ENCODE measurements around the gene ABLIM2.

Gene ABLIM2

DNA sequence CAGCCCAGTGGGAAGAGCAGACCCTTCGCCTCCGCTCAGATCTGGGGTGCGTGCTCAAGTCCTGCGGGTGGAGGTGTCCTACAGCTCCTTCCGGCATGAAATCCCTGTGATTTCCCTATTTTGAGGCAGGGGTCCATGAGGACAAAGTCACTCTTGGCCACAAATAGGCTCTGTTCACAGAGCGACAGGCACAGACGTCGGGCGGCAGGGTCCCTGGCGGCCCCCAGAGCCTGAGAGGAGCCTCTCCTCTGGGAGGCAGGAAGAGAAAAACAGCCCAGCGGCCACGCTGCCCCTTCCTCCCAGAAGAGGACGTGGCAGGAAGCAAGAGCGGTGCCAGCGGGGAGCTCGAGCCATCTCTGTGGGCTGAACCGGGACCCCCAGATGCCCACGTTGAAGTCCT lies 38.7 kb downstream of the ABLIM2 start:
- no peak for DNase-seq (ENCODE audit: low read depth in 2 of 2)

DNA sequence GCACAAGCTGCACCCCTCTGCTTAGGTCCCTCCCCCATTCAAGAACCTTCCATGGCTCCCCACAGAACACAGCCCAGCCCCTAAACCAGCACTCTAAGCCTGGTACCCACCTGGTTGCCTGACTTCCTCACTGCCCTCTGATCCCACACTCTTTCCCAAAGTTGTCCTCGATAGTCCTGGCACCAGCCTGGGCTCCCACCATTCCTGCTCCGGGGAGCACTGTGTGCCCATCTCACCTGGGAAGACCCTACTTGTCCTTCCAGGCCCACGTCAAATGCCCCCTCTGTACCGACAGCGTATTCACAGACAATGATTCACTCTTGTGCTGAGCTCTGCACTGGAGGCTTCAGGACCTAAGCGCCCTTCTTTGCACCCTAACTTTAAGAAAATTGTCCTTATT lies 40.1 kb downstream of the ABLIM2 start:
- DNase-seq (ENCODE audit: low read depth in 2 of 2): no peak

DNA sequence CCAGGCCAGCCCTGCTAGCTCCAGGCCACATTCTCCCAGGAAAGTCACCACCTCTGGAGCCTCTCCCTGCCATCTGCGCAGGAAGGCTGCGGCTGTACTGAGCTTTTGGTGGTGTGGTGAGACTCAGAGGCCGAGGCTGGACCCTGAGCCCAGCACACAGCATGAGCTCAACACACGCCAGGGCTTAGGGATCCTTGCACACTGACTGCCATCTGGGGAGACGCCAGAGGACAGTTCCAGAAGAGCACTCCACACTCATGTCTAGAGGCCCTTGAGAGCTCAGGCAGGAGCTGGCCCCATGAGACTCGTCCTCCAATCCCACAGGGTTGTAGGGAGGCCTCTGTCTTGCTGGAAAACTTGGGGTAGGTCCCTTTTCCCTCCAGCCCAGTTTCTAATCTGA lies 40.6 kb downstream of the ABLIM2 start:
- DNase-seq (ENCODE audit: low read depth in 2 of 2): no peak

DNA sequence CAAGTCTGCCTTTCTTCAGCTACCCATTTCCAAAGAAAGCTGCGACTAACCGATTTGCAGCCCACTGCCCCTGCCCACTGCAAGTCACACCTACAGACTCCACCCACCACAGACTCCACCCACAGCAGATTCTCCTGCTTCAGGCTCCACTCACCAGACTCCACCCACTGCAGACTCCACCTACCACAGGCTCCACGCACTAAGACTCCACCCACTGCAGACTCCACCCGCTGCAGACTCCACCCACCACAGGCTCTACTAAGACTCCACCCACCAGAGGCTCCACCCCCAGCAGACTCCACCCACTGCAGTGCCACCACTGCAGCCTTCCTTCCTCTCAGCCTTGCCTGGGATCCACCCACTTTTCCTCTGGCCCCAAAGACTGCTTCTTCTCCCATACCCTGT lies 41.3 kb downstream of the ABLIM2 start:
- peak; percentile 13 to 49 for DNase-seq (ENCODE audit: low read depth in 2 of 2)

DNA sequence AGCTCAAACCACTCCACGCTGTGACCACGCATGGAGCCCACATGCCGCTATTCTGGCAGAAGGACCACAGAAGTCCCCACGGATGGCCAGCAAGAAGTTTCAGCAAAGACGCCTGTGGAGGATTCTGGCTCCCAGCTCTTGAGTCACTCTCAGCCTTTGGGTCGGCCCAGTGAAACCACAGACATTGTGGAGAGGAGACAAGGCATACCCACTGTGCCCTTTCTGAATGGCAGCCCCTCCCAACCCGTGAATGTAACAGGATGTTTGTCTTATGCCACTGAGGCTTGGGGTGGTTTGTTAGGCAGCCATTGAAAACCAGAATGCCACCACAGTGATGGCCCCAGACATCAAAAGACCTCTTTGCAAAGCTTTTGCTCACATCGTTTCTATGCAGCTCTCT lies 42.7 kb downstream of the ABLIM2 start:
- DNase-seq (ENCODE audit: low read depth in 2 of 2): no peak

DNA sequence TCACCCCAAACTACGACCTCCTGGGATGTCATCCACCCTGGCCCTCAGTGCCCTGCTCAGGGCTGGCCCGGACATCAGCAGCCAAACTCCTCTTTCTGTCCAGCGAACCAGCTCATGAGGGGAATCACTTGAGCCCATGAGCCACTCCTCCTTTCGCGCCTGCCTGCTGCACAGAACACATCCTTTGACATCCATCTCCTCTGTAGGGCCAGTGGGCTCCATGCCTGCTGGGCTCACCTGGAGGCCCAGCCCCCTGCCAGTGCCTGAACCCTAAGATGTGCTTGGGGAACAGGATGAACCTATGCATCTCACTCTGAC lies 43.5 kb downstream of the ABLIM2 start:
- no peak for DNase-seq (ENCODE audit: low read depth in 2 of 2)

DNA sequence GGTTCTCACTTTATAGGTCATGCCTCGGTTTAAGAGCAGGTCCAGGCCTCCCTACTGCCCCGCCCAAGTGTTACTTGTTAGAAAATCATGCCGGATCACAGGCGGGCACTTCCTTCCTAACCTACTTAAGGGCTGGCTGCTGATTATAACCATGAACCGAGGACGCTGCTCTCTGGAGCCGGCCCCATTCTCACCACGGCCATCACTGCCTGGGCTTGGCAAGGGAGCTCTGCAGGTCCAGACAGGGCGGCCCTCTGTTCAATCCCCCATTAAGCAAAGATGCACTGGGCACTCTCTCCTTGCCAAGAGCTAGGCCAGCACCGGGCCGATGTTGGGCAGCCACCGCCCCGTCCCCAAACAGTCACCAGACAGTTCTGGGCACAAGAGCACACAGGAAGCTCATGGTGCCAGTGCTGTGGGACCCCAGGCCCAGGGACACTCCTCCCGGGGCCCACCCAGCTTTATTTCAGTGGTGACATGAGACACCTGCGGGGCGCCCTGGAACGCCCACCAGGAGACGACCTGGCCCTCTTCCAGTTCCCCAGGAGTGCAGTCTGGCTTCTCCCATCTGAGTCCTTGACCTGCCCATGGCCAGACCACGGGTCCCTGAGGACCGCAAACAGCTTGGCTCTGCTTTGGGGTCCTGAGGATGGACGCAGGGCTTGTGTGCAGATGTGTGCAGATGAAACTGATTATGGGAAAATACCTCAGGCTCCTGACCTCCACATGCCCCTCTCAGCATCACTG lies 44.0 kb downstream of the ABLIM2 start:
- DNase-seq (ENCODE audit: low read depth in 2 of 2): no peak

DNA sequence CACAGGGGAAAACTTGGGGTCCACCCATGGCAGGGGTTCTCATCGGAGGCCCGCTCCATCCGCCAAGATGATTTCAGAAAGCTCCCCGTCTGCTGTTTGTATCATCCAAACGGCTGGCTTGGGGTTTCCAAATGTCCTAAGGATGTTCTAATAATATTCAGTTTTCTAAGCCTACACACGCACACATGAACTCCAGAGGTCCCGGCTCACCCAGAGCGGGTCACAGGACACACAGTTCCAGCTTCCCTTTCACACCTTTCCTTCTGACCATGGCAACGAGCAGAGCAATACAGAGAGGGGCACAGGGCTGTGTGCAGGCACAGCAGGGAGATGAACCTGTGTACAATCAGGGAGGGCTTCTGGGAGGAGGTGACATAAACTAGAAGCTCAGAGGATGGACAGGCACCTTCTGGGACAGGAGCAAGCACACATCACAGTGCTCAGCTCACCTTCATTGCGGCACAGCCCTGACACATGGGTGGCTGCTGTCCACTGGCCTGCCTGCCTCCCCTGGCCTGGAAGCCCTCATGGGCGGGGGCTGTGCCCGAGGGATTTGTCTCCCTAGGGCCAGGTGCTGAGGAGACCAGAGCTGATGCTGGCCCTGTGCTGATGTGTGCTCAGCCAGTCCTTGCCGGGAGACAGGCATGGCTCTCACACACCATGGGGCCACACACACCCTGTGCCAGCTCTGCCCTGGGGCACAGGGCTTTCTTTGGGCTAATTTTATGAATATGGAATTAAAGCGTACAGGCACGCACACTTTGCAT lies 44.8 kb downstream of the ABLIM2 start:
- no peak for DNase-seq (ENCODE audit: low read depth in 2 of 2)

DNA sequence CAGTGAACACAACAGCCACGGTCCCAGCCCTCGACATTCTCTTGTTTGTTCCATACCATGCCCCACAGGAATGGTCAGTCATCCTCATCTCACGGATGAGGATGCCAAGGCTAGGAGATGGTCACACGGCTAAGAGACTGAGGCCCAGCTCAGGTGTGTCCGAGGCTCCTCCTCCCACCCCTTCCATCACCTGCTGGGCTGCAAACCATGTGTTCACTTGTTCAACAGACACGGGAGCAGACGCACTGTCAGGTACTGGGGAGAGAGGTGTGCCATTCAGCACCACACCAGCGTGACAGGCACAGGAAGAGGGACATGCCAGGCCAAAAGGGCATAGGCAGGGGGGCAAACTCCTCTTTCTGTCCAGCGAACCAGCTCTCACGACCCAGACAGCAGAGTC lies 45.9 kb downstream of the ABLIM2 start:
- no peak for DNase-seq (ENCODE audit: low read depth in 2 of 2)

DNA sequence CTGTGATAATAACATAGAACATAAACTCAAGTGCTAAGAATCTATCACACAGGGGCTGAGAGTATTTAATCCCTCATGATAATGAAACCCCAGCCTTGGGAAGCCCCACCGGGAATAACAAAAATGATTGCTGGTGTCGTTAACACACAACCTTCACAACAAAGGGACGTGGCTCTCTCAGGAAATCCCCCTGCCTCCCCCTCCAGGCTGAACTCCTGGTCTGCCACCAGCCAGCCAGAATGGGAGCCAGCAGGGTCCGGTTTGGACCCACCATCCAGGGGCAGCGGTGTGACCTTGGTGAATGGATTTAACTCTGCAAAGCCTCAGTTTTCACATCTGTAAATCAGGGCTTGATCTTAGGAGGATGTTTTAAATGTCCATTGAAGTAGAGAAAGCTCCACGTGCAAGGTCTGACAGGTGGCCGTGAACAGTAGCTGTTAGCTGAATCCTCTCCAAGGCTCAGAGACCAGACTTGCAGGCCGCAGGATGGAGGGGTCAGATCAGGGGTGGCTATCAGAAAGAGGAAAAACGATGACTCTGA lies 46.5 kb downstream of the ABLIM2 start:
- DNase-seq (ENCODE audit: low read depth in 2 of 2): no peak

DNA sequence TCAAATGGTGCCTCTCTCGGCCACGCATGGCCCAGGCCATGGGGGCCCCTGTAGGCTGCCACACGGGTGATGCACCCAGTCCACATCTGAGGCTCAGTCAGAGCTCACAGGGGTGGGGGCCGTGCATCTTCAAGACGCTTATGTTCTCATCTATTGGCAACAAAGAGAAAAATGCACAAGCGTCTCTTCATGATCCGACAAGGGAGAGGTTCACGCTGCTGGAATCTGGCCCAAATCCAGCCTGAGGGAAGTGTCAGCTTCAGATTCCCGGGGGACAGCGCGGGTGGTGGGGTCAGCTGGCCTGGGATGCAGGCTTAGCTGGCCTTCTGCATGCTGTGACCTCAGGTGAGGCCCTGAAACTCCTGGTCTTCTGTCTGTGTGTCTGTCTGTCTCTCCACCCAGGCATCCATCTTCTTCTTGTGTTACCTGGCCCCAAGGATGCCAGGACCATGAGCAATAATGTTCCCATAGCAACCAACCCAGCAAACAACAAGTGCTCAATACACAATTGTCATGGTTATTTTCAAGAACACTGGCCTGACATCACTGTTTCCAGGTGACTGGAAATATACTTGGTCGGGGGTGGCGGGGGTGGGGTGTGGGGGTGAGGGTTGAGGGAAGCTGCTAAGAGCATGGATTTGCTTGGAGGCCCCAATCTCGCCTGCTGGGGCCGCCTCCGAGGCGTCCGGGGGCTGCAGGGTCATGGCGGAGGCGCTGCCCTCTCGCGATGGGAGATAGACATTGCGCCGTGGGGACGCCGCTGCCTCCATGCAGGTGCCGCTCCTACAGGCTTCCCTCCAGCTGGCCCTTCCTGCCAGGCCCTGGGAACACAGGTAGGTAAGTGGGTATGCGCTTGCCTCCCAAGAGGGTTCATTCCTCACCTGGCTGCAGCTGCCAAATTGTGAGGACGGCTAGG lies 48.3 kb downstream of the ABLIM2 start:
- peak in 1 of 2 donors; percentile 9 for DNase-seq (ENCODE audit: low read depth in 2 of 2)

DNA sequence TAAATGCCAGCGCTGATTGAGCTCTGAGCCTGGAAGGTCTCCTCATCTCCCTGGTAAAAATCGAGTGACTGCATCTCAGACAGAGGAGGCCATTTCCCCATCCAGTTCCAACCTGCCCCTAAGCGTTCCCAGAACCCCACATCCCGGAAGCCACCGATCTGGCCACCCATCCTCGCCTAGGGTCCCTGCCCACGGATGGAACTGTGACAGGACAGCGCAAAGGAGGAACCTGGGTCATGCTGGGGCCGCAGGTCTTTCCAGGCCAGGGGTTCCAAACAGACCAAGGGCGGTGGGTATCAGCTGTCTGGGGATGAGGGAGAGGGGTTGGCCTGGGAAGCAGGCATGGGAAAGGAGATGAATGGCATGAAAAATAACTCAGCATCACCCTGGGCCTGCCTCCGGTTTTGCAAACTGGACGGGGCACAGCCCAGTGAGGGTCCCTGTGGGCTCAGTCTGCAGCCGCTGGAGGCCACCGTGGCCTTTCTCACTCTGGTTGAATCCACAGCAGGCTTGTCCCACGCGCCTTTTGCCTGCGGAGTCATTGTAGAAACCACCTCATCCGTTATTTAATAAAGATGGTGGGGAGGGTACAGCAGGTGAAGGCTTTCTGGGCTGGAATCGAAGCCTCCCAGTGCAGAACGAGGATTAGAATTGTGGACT lies 49.1 kb downstream of the ABLIM2 start:
- DNase-seq (ENCODE audit: low read depth in 2 of 2): no peak

DNA sequence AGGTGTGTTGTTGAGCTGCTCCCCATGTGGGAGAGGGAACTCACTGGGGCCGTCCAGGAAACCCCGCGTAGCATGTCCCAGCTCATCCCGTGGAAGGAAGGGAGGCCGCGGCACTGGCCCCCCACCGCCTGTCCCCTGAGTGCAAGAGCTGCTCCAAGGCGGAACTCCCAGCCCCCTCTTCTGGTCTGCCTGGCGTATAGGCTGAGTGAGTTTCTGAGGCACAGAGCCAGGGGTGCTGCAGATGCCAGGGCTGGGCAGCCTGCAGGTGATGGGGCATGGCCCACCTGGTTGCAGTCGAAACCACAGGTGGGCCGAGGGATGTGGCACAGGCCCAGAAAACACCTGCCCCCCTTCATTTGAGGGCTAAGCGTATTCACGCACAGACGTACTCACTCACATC lies 49.6 kb downstream of the ABLIM2 start:
- DNase-seq (ENCODE audit: low read depth in 2 of 2): no peak

DNA sequence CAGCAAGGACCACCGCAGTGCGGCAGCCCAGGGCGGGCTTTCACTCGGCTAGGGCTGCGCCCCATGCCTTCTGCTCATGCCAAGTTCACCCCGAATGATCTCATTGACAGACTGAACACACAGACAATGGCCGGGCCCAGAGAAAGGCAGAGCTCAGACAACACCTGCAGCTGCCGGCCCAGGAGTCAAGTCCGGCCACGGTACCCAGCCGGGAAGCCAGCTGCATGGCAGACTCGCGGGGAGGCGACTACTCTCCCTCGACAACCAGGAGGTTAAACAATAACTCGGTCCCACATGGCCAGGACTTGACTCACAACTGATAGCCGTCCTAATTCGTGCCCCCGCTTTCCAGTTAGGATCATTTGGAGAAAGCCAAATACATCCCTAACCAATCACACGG lies 50.4 kb downstream of the ABLIM2 start:
- no peak for DNase-seq (ENCODE audit: low read depth in 2 of 2)

DNA sequence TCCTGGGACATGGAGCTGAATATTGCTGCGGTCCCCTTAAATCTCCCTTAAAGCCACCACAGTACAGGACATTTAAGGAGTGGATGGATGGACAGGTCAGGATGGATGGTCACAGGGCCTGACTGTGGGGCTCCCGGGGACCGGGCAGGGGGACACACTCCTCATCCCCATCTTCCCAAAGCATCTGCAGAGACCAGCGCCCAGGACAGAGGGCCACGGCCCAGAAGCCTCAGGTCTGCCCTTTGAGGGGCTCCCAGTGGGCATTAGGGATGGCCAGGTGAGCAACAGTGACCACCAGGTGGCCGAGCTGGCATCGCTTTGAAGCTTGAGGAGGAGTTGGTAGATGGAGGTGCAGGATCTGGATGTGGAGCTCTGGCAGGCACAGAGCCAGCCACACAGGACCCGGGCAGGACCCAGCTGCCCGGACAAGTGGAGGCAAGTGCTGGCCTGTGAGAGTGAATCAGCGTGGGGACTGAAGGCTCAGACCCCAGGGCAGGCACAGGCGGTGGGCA lies 51.4 kb downstream of the ABLIM2 start:
- DNase-seq (ENCODE audit: low read depth in 2 of 2): no peak

DNA sequence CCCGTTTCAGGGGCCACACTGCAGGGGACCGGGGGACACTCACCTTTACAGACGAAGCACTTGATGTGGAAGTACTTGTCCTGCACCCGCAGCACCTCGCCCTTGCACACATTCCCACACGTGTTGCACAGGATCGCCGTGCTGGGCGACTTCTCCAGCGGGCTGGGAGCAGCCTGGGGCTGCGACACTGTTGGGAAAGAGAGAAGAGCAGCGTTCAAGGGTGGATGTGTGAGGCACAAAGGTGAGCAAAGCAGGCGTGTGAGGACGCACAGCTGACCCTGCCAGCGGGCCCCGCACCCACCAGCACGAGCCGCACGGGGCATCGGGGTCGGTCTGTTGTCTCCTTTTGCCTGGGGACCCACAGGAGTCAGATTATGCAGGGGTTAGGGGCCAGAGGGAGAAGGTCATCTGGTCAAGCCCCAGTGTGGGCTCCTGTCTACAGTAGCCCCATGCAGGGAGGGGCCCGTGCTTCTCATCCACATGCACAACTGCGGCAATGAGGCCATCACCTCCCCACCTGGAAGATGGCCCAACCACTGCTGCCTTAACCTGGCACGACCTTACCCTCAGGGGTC lies 52.1 kb downstream of the ABLIM2 start:
- DNase-seq (ENCODE audit: low read depth in 2 of 2): no peak

DNA sequence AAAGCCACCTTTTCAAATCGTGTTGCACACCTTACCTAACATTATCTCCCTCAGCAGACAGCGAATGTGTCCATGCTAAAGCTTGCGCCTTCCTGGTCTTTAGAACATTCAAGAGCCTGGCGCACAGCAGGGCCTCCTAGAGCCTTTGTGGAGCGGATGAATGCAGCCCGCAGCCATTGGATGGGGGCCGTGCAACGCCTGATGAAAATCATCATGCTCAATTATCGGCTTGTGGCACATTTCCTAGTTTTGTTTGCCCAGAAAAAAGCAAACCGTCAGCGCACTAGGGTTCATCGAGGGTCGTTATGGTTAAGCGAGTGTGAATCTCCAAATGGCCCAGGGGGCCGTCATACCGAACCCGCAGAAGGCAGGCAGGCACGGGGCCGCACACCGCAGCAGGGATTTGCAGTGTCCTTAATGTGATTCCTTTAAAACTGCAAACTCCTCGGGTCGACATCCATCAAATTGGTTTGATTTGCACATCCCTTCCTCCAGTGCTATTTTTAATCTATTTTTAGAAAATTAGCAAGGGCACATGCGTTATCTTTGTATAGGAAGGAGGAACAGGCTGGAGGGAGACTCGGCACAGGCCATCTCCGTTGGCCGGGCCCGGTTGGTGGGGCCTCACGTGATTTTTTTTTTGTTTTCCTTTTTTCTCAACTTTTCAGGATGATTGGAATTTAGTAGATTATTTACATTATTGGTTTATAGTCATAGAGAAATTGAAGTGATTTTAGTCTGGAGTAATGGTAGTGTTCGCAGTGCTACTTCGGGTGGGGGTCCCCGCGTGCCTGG lies 53.1 kb downstream of the ABLIM2 start:
- DNase-seq (ENCODE audit: low read depth in 2 of 2): no peak

DNA sequence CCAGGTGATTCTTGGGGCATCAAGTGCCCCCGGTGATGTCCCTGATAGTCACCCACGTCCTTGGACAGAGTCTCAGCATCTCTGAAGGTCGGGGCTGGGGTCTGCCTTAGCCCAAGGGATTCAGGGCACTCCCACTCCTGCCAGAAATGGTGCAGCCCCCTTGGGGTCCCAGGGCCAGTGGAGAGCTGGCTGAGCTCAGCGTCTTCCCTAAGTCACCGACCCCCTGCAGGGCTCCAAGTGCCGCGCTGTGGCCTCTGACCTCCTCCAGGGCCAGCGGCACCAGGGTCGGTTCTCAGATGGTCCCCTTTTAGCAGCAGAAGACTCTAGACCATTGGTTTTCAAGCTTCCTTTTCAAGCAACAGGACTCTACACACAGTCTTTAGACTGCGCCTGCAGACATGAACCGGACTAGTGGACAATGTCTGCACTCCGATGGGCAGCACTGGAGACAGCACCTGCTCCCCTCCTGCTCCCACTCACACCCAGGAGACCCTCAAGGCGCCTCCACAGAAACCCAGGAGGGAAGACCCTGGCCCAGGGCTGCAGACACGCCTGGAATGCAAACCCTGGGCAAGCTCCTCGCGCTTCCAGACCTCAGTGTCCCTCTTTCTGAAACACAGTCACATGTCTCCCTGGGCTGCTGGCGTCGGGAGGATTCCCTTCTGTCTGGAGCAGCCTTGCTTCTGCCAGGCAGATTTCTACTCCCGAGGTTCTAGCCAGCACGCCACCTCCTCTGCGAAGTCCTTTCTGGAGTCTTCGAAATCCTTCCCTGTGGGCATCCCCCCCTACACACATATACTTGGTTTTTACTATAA lies 53.9 kb downstream of the ABLIM2 start:
- no peak for DNase-seq (ENCODE audit: low read depth in 2 of 2)
